NCI-H2029 treated with DMSO at 0.1 percent for 48 hours (cell line): ENCODE measurements around the gene PLA2G4B.

Source experiments
- DNase-seq: peaks from one replicate; lab custom pipeline; 2025; lab: John Stamatoyannopoulos, UW

Gene PLA2G4B

GRCh38 chr15:41849861-41850260, 11.2 kb downstream of the PLA2G4B start:
- DNase-seq = no peak

GRCh38 chr15:41850482-41851166, 12.0 kb downstream of the PLA2G4B start:
- DNase-seq = no peak

- no peak for DNase-seq
Observed at GRCh38 chr15:41851167-41851523, 12.5 kb downstream of the PLA2G4B start.

- DNase-seq = no peak
Observed at GRCh38 chr15:41851755-41852370, 13.2 kb downstream of the PLA2G4B start.

GRCh38 chr15:41852736-41853590, 14.3 kb downstream of the PLA2G4B start:
- DNase-seq = no peak

GRCh38 chr15:41853831-41854230, 15.2 kb downstream of the PLA2G4B start:
- DNase-seq = no peak

- DNase-seq = no peak
Observed at GRCh38 chr15:41854443-41854842, 15.8 kb downstream of the PLA2G4B start.

GRCh38 chr15:41855261-41855961, 16.8 kb downstream of the PLA2G4B start:
- DNase-seq = no peak

- DNase-seq = no peak
Observed at GRCh38 chr15:41856262-41856661, 17.6 kb downstream of the PLA2G4B start.

- no peak for DNase-seq
Observed at GRCh38 chr15:41856716-41857115, 18.1 kb downstream of the PLA2G4B start.

- no peak for DNase-seq
Observed at GRCh38 chr15:41857316-41857715, 18.7 kb downstream of the PLA2G4B start.

- no peak for DNase-seq
Observed at GRCh38 chr15:41858756-41859155, 20.1 kb downstream of the PLA2G4B start.

GRCh38 chr15:41860049-41860828, 21.6 kb downstream of the PLA2G4B start:
- no peak for DNase-seq

GRCh38 chr15:41861736-41862356, 23.2 kb downstream of the PLA2G4B start:
- DNase-seq = no peak

GRCh38 chr15:41862515-41863116, 24.0 kb downstream of the PLA2G4B start:
- DNase-seq = peak; percentile 16

- DNase-seq = no peak
Observed at GRCh38 chr15:41865490-41866055, 26.9 kb downstream of the PLA2G4B start.

GRCh38 chr15:41866263-41866703, 27.6 kb downstream of the PLA2G4B start:
- DNase-seq = no peak

GRCh38 chr15:41866872-41867579, 28.4 kb downstream of the PLA2G4B start:
- no peak for DNase-seq

GRCh38 chr15:41868321-41868720, 29.7 kb downstream of the PLA2G4B start:
- DNase-seq = no peak
